Measurements from ENCODE around the gene CSTA. TPM values are rescaled to one million over a fixed set of nuclear protein-coding genes. Genes with fewer than 3 reads are reported as not detected.

The CSTA gene
- total and polyA plus RNA-seq, 2 of the 13 experiments (the other 11 are each of a cell fraction or from before 2014, with no cell fraction given): 3.9 to 11.0 TPM

- peak; percentile 65; the same call in 1 of the 2 replicates for TF ChIP-seq ZNF350 (CRISPR knock-in tag; IDR thresholded peaks at IDR 0.05; ENCODE audit: borderline replicate concordance, low read depth)
- peak; percentile 74; the same call in 1 of the 2 replicates for TF ChIP-seq ZBTB39 (CRISPR knock-in tag; IDR thresholded peaks at IDR 0.05)
- TF ChIP-seq MTA3 (CRISPR knock-in tag; IDR thresholded peaks at IDR 0.05): no peak
- 0 out of 2 replicates have a peak, but pooled peaks have one; percentile 39 for TF ChIP-seq ZNF256 (CRISPR knock-in tag; conservative IDR thresholded peaks at IDR 0.05)
- TF ChIP-seq GATA4 (IDR thresholded peaks at IDR 0.05; ENCODE audit: borderline replicate concordance, low read depth): no peak; the same call in 1 of the 2 replicates
- no peak for TF ChIP-seq ZNF296 (CRISPR knock-in tag; conservative IDR thresholded peaks at IDR 0.05)
- peak; percentile 94 for TF ChIP-seq HDAC2 (CRISPR knock-in tag; IDR thresholded peaks at IDR 0.05)
- TF ChIP-seq SNAPC2 (CRISPR knock-in tag; IDR thresholded peaks at IDR 0.05): no peak
- TF ChIP-seq UBTF (CRISPR knock-in tag; IDR thresholded peaks at IDR 0.05): peak; percentile 96
- TF ChIP-seq FOSL1 (CRISPR knock-in tag; IDR thresholded peaks at IDR 0.05; ENCODE audit: borderline replicate concordance): 0 out of 2 replicates have a peak, but pooled peaks have one; percentile 34
- no peak for TF ChIP-seq SRF (IDR thresholded peaks at IDR 0.05; ENCODE audit: low read depth, low read length)
- TF ChIP-seq ZNF792 (CRISPR knock-in tag; IDR thresholded peaks at IDR 0.05): peak; percentile 92
- TF ChIP-seq ISL2 (CRISPR knock-in tag; IDR thresholded peaks at IDR 0.05): peak; percentile 73
- TF ChIP-seq CBX1 (IDR thresholded peaks at IDR 0.05; ENCODE audit: low read depth): peak; percentile 88
- TF ChIP-seq AHR (CRISPR knock-in tag; IDR thresholded peaks at IDR 0.05): peak; percentile 85
- peak; percentile 94 for TF ChIP-seq ZNF335 (CRISPR knock-in tag; IDR thresholded peaks at IDR 0.05)
- TF ChIP-seq RFXAP (CRISPR knock-in tag; IDR thresholded peaks at IDR 0.05; ENCODE audit: borderline replicate concordance): no peak; the same call in 1 of the 2 replicates
- TF ChIP-seq ASH2L (IDR thresholded peaks at IDR 0.05; ENCODE audit: insufficient read length, low read depth, low read length): peak; percentile 22
- no peak for TF ChIP-seq ONECUT2 (CRISPR knock-in tag; IDR thresholded peaks at IDR 0.05)
- TF ChIP-seq ZNF263 (CRISPR knock-in tag; IDR thresholded peaks at IDR 0.05): peak; percentile 53; the same call in 1 of the 2 replicates
- TF ChIP-seq ZNF710 (CRISPR knock-in tag; IDR thresholded peaks at IDR 0.05; ENCODE audit: borderline replicate concordance): peak; percentile 85; the same call in 1 of the 2 replicates
- peak; percentile 77 for TF ChIP-seq GATAD2A (CRISPR knock-in tag; IDR thresholded peaks at IDR 0.05)
- no peak for TF ChIP-seq TBL1XR1 (IDR thresholded peaks at IDR 0.05; ENCODE audit: borderline replicate concordance, low read length, partially characterized antibody)
- no peak for TF ChIP-seq ZNF816 (CRISPR knock-in tag; IDR thresholded peaks at IDR 0.05; ENCODE audit: borderline replicate concordance)
Observed at GRCh38 chr3:122383771-122384697, 59.0 kb downstream of the CSTA start, which contains the start of gene FAM162A (continued).

Data from HepG2 (cell line).